Liver (tissue), 9 donors: ENCODE data around the gene TWF1. TPM values are rescaled to one million over a fixed set of nuclear protein-coding genes. Genes with fewer than 3 reads are reported as not detected.

ENCODE experiments used
- DNase-seq: peaks from one replicate; pipeline ENCODE4 v3.0.0-alpha.2; 2017; ENCODE audit warnings: low spot score
- H3K27ac ChIP-seq, 2 donors: one replicate each; pipeline ENCODE4 v1.7.0; 2013; ENCODE audit warnings: inconsistent platforms in 2 of 2, low read length in 2 of 2, control low read depth in 1 of 2, low read depth in 1 of 2, mild to moderate bottlenecking in 1 of 2
- H3K27me3 ChIP-seq, 4 donors: one replicate each; pipeline versions ENCODE4 v1.6.1 to v1.7.0; 2013; ENCODE audit warnings: low read length in 3 of 4, inconsistent platforms in 1 of 4, mild to moderate bottlenecking in 1 of 4, moderate library complexity in 1 of 4; ENCODE audit not compliant: control insufficient read depth in 4 of 4, insufficient read depth in 4 of 4
- H3K36me3 ChIP-seq, 4 donors: one replicate each; pipeline versions ENCODE4 v1.6.1 to v1.7.0; 2013; ENCODE audit warnings: low read length in 3 of 4, mild to moderate bottlenecking in 3 of 4, low read depth in 1 of 4, moderate library complexity in 1 of 4; ENCODE audit not compliant: control insufficient read depth in 4 of 4, insufficient read depth in 3 of 4
- H3K4me1 ChIP-seq, 4 donors: one replicate each; pipeline versions ENCODE4 v1.6.1 to v1.7.0; 2013; ENCODE audit warnings: low read length in 3 of 4, mild to moderate bottlenecking in 3 of 4, moderate library complexity in 1 of 4; ENCODE audit not compliant: control insufficient read depth in 4 of 4, insufficient read depth in 4 of 4
- H3K4me3 ChIP-seq, 3 donors: one replicate each; pipeline versions ENCODE4 v1.6.1 to v1.7.0; 2013; ENCODE audit warnings: low read length in 3 of 3, control low read depth in 1 of 3, low read depth in 1 of 3, mild to moderate bottlenecking in 1 of 3
- H3K9ac ChIP-seq, 2 donors: one replicate each; pipeline ENCODE4 v1.7.0; 2013; ENCODE audit warnings: low read length in 2 of 2, mild to moderate bottlenecking in 2 of 2, moderate library complexity in 2 of 2, control low read depth in 1 of 2, low read depth in 1 of 2
- H3K9me3 ChIP-seq, 4 donors: one replicate each; pipeline versions ENCODE4 v1.6.1 to v1.7.0; 2013; ENCODE audit warnings: low read length in 3 of 4; ENCODE audit not compliant: control insufficient read depth in 4 of 4
- ATF3 ChIP-seq: IDR thresholded peaks from 2 replicates; pipeline ENCODE4 v1.6.1; 2016; ENCODE audit warnings: antibody characterized with exemption
- CTCF ChIP-seq: fragments of 150-350 bp; IDR thresholded peaks from 2 replicates; pipeline ENCODE4 v1.5.1; 2017; ENCODE audit warnings: improper control_type of control experiment, low read depth, low read length; ENCODE audit not compliant: missing input control
- EGR1 ChIP-seq, 2 donors: IDR thresholded peaks; 2 replicates each; pipeline ENCODE4 v1.6.1; 2016 to 2018; ENCODE audit warnings: antibody characterized with exemption in 2 of 2, low read depth in 2 of 2
- FOXA1 ChIP-seq: IDR thresholded peaks from 2 replicates; pipeline ENCODE4 v1.6.1; 2016; ENCODE audit warnings: antibody characterized with exemption
- FOXA2 ChIP-seq: IDR thresholded peaks from 2 replicates; pipeline ENCODE4 v1.6.1; 2016; ENCODE audit warnings: antibody characterized with exemption
- GABPA ChIP-seq, 2 donors: IDR thresholded peaks in 1 of 2; conservative IDR thresholded peaks in 1 of 2; 2 replicates each; pipeline ENCODE4 v1.6.1; 2016; ENCODE audit warnings: antibody characterized with exemption in 2 of 2, mild to moderate bottlenecking in 1 of 2, moderate library complexity in 1 of 2
- HNF4A ChIP-seq, 2 donors: conservative IDR thresholded peaks; 2 replicates each; pipeline ENCODE4 v1.6.1; 2016; ENCODE audit warnings: antibody characterized with exemption in 2 of 2, mild to moderate bottlenecking in 2 of 2
- HNF4G ChIP-seq: IDR thresholded peaks from 2 replicates; pipeline ENCODE4 v1.6.1; 2016; ENCODE audit warnings: antibody characterized with exemption
- JUND ChIP-seq, 2 donors: IDR thresholded peaks; 2 replicates each; pipeline ENCODE4 v1.6.1; 2016; ENCODE audit warnings: antibody characterized with exemption in 2 of 2
- MAX ChIP-seq: IDR thresholded peaks from 2 replicates; pipeline ENCODE4 v1.6.1; 2016; ENCODE audit warnings: antibody characterized with exemption
- NR2F2 ChIP-seq: IDR thresholded peaks from 2 replicates; pipeline ENCODE4 v1.6.1; 2016; ENCODE audit warnings: antibody characterized with exemption
- RAD21 ChIP-seq, 2 donors: IDR thresholded peaks; 2 replicates each; pipeline ENCODE4 v1.6.1; 2016; ENCODE audit warnings: antibody characterized with exemption in 2 of 2, mild to moderate bottlenecking in 2 of 2
- REST ChIP-seq: IDR thresholded peaks from 2 replicates; pipeline ENCODE4 v1.6.1; 2016; ENCODE audit warnings: antibody characterized with exemption, mild to moderate bottlenecking
- RXRA ChIP-seq, 2 donors: IDR thresholded peaks; 2 replicates each; pipeline ENCODE4 v1.6.1; 2017 to 2018; ENCODE audit warnings: antibody characterized with exemption in 2 of 2, mild to moderate bottlenecking in 1 of 2
- SP1 ChIP-seq: IDR thresholded peaks from 2 replicates; pipeline ENCODE4 v1.6.1; 2018; ENCODE audit warnings: antibody characterized with exemption, mild to moderate bottlenecking
- TAF1 ChIP-seq: conservative IDR thresholded peaks from 2 replicates; pipeline ENCODE4 v1.6.1; 2016; ENCODE audit warnings: antibody characterized with exemption, mild to moderate bottlenecking
- YY1 ChIP-seq: IDR thresholded peaks from 2 replicates; pipeline ENCODE4 v1.6.1; 2016; ENCODE audit warnings: antibody characterized with exemption, mild to moderate bottlenecking
- ZBTB33 ChIP-seq: IDR thresholded peaks from 2 replicates; pipeline ENCODE4 v1.6.1; 2016; ENCODE audit warnings: antibody characterized with exemption
- WGBS: extraction: QIAGEN DNeasy Blood & Tissue Kit; methylation state at CpG from one replicate; pipeline ENCODE4 v1.1.7; 2013; 5-methylcytosine and 5-hydroxymethylcytosine counted together
- polyA plus RNA-seq, 2 donors: library from polyadenylated mRNA; stranded (reverse) in 1 of 2; unstranded in 1 of 2; fragments of 200-250 nt in 1 of 2; fragments of >200 nt in 1 of 2; fragmentation: Nextera tagmentation in 1 of 2; extraction: Ambion mirVana in 1 of 2; gene quantifications; one replicate each; pipeline versions ENCODE4 v1.2.1 to v1.2.3, GENCODE V29; 2013 to 2015
- total RNA-seq, 2 donors: library from RNA; depleted of rRNA; stranded (reverse); fragments of >200 nt; gene quantifications; one replicate each; pipeline ENCODE4 v1.2.3, GENCODE V29; 2014
- donor health status: healthy.
- donor health status: healthy.
- donor health status: healthy.
- donor health status: healthy.
- donor health status: healthy.

TWF1 gene
- total and polyA plus RNA-seq, 4 donors, result 25.6 to 32.5 (median 31.0) TPM

GRCh38 chr12:43795716-43796280 is 10.3 kb downstream of the TWF1 start:
- Histone ChIP-seq H3K36me3 (peaks cover 0 to 40% (median 35%) of the 10 kb centered on the region in 4 donors), H3K4me3 (no peak overlapping the region), H3K27ac (no peak overlapping the region), H3K9ac (no peak overlapping the region), H3K27me3 (no peaks in the 10 kb centered on the region), H3K4me1 (no peaks in the 10 kb centered on the region), H3K9me3 (no peaks in the 10 kb centered on the region)
- DNase-seq, result no peak
- WGBS, result 51% methylated on average over 2 of the region's 2 CpGs
- TF ChIP-seq JUND (IDR thresholded peaks at IDR 0.05), result no peak

- H3K9me3 ChIP-seq, result no peaks in the 10 kb centered on the region
- TF ChIP-seq YY1, result no peak
- TF ChIP-seq FOXA2, result no peak
- no peak for TF ChIP-seq SP1
- no peak for TF ChIP-seq RAD21 (IDR thresholded peaks at IDR 0.05)
- TF ChIP-seq ZBTB33, result no peak
- TF ChIP-seq HNF4G, result no peak
- TF ChIP-seq MAX, result no peak
- TF ChIP-seq JUND (IDR thresholded peaks at IDR 0.05), result no peak
- TF ChIP-seq NR2F2, result no peak
- no peak for TF ChIP-seq FOXA1
- TF ChIP-seq RXRA (IDR thresholded peaks at IDR 0.05), result no peak
- TF ChIP-seq CTCF, result no peak
- TF ChIP-seq HNF4A (conservative IDR thresholded peaks at IDR 0.05), result no peak
- TF ChIP-seq TAF1, result no peak
- TF ChIP-seq REST, result no peak
- no peak for TF ChIP-seq GABPA (IDR thresholded peaks at IDR 0.05 in 1 of 2, conservative IDR thresholded peaks at IDR 0.05 in 1 of 2)
- TF ChIP-seq ATF3, result no peak
- no peak for TF ChIP-seq EGR1 (IDR thresholded peaks at IDR 0.05; ENCODE audit: low read depth in 2 of 2)
- no peaks in the 10 kb centered on the region for H3K4me1 ChIP-seq
- DNase-seq, result no peak
- peaks cover 6 to 21% (median 12%) of the 10 kb centered on the region in 4 donors for H3K36me3 ChIP-seq
- H3K27ac ChIP-seq, result no peak overlapping the region
- H3K9ac ChIP-seq, result no peak overlapping the region
- no peaks in the 10 kb centered on the region for H3K27me3 ChIP-seq
- no peak overlapping the region for H3K4me3 ChIP-seq
These were observed 16.2 kb downstream of the TWF1 start for GRCh38 chr12:43789941-43790340.
